Erythroblast (primary cell): ENCODE results near the gene CYB5D1.

Experiments
- DNase-seq, 2 experiments: peaks; one replicate each; lab custom pipeline; 2025; lab: John Stamatoyannopoulos, UW
- GATA1 ChIP-seq: IDR thresholded peaks from 2 replicates; pipeline ENCODE4 v1.6.1; 2011; ENCODE audit warnings: low read depth, mild to moderate bottlenecking, control low read depth, low read length, moderate library complexity
- POLR2A ChIP-seq: IDR thresholded peaks from 2 replicates; pipeline ENCODE4 v1.6.1; 2011; ENCODE audit warnings: mild to moderate bottlenecking, low read length

CYB5D1 gene

GRCh38 chr17:7875804-7876370 is 18.1 kb downstream of the CYB5D1 start:
- no peak for DNase-seq
- TF ChIP-seq POLR2A = no peak
- no peak for TF ChIP-seq GATA1

- DNase-seq = no peak
- no peak for TF ChIP-seq GATA1
- TF ChIP-seq POLR2A = no peak
Observed at GRCh38 chr17:7878234-7878633, 20.4 kb downstream of the CYB5D1 start.

- TF ChIP-seq GATA1 (no peak), POLR2A (no peak)
- DNase-seq = peak in 1 of 2 experiments; percentile 6
Observed at GRCh38 chr17:7880076-7880868, 22.5 kb downstream of the CYB5D1 start.

- TF ChIP-seq POLR2A (no peak), GATA1 (no peak)
- peak; percentile 23 to 42 for DNase-seq
Observed at GRCh38 chr17:7881276-7882054, 23.7 kb downstream of the CYB5D1 start.

GRCh38 chr17:7882068-7882467 is 24.3 kb downstream of the CYB5D1 start:
- TF ChIP-seq POLR2A (no peak), GATA1 (no peak)
- DNase-seq = no peak

GRCh38 chr17:7882629-7883028 is 24.8 kb downstream of the CYB5D1 start:
- TF ChIP-seq GATA1 (no peak), POLR2A (no peak)
- DNase-seq = no peak

- DNase-seq = peak; percentile 31 to 41
- TF ChIP-seq POLR2A (no peak), GATA1 (no peak)
Observed at GRCh38 chr17:7883781-7884386, 26.1 kb downstream of the CYB5D1 start.

- TF ChIP-seq GATA1 = no peak
- TF ChIP-seq POLR2A = no peak
- peak; percentile 41 to 58 for DNase-seq
Observed at GRCh38 chr17:7884581-7885366, 27.0 kb downstream of the CYB5D1 start.

- peak; percentile 64 to 67 for DNase-seq
Observed at GRCh38 chr17:7885367-7886226, 27.8 kb downstream of the CYB5D1 start.

GRCh38 chr17:7886227-7887037 is 28.6 kb downstream of the CYB5D1 start:
- TF ChIP-seq GATA1 (no peak), POLR2A (peak; percentile 42)
- DNase-seq = peak; percentile 57 to 61

More at GRCh38 chr17:7885367-7886226, 27.8 kb downstream of the CYB5D1 start:
- TF ChIP-seq POLR2A = peak; percentile 24
- no peak for TF ChIP-seq GATA1

GRCh38 chr17:7887038-7887481 is 29.3 kb downstream of the CYB5D1 start:
- DNase-seq = no peak

More at GRCh38 chr17:7887038-7887481, 29.3 kb downstream of the CYB5D1 start:
- TF ChIP-seq GATA1 (no peak), POLR2A (no peak)
